Neural progenitor cell (in vitro differentiated cells): ENCODE measurements around the gene CNTNAP2. TPM values are rescaled to one million over a fixed set of nuclear protein-coding genes. Genes with fewer than 3 reads are reported as not detected.
A peak's percentile ranks its signal among the peaks of the same experiment; 100 is the strongest.

Experiments used
- DNase-seq: peaks from one replicate; pipeline ENCODE4 v3.0.0-alpha.2; 2016; ENCODE audit warnings: low spot score
- H2AFZ ChIP-seq: fragments of 200-600 bp; sonication (generic); replicated peaks from 2 replicates; pipeline ENCODE4 v1.6.1; 2016; ENCODE audit warnings: antibody characterized with exemption
- H3F3A ChIP-seq: fragments of 200-600 bp; sonication (generic); 2 replicates; pipeline ENCODE4 v1.6.1; 2016; ENCODE audit warnings: antibody characterized with exemption, low read depth
- H3K27ac ChIP-seq: fragments of 200-600 bp; sonication (generic); 2 replicates; pipeline ENCODE4 v1.5.1; 2016; ENCODE audit warnings: mild to moderate bottlenecking
- H3K27me3 ChIP-seq: fragments of 200-600 bp; sonication (generic); 2 replicates; pipeline ENCODE4 v1.6.1; 2016; ENCODE audit warnings: mild to moderate bottlenecking, moderate library complexity
- H3K36me3 ChIP-seq: fragments of 200-600 bp; sonication (generic); 2 replicates; pipeline ENCODE4 v1.5.1; 2016
- H3K4me1 ChIP-seq: fragments of 200-600 bp; sonication (generic); 2 replicates; pipeline ENCODE4 v1.6.1; 2016; ENCODE audit warnings: mixed run types
- H3K4me2 ChIP-seq: fragments of 200-600 bp; sonication (generic); 2 replicates; pipeline ENCODE4 v1.6.1; 2016
- H3K4me3 ChIP-seq: fragments of 200-600 bp; sonication (generic); 2 replicates; pipeline ENCODE4 v1.5.1; 2016
- H3K79me2 ChIP-seq: fragments of 200-600 bp; sonication (generic); 2 replicates; pipeline ENCODE4 v1.6.1; 2016; ENCODE audit warnings: low read depth
- H3K9ac ChIP-seq: fragments of 200-600 bp; sonication (generic); 2 replicates; pipeline ENCODE4 v1.6.1; 2016
- H3K9me3 ChIP-seq: fragments of 200-600 bp; sonication (generic); 2 replicates; pipeline ENCODE4 v1.5.1; 2016; ENCODE audit warnings: low read depth
- H4K20me1 ChIP-seq: fragments of 200-600 bp; sonication (generic); 2 replicates; pipeline ENCODE4 v1.6.1; 2016; ENCODE audit warnings: low read depth
- H3K27ac Mint-ChIP-seq: 3 replicates; pipeline ENCODE4 v1.8.0; 2021; ENCODE audit warnings: mixed read lengths
- H3K27me3 Mint-ChIP-seq: 2 replicates; pipeline ENCODE4 v1.8.0; 2022; ENCODE audit warnings: low read depth, mild to moderate bottlenecking, inconsistent platforms, moderate library complexity, mixed read lengths; ENCODE audit not compliant: insufficient read depth
- H3K36me3 Mint-ChIP-seq: 3 replicates; pipeline ENCODE4 v1.8.0; 2021; ENCODE audit warnings: mixed read lengths
- H3K4me1 Mint-ChIP-seq: 3 replicates; pipeline ENCODE4 v1.8.0; 2021; ENCODE audit warnings: mixed read lengths
- H3K4me3 Mint-ChIP-seq: 3 replicates; pipeline ENCODE4 v1.8.0; 2021; ENCODE audit warnings: mild to moderate bottlenecking, moderate library complexity, mixed read lengths
- H3K9me3 Mint-ChIP-seq: 3 replicates; pipeline ENCODE4 v1.8.0; 2020; ENCODE audit warnings: mixed read lengths
- EZH2 ChIP-seq: fragments of 200-600 bp; sonication (generic); IDR thresholded peaks from 2 replicates; pipeline ENCODE4 v1.6.1; 2017; ENCODE audit warnings: antibody characterized with exemption, mild to moderate bottlenecking, moderate library complexity
- EZH2phosphoT487 ChIP-seq: fragments of 200-600 bp; sonication (generic); IDR thresholded peaks from 2 replicates; pipeline ENCODE4 v1.6.1; 2017; ENCODE audit warnings: antibody characterized with exemption
- total RNA-seq: library from RNA; depleted of rRNA; stranded (reverse); fragments of >200 nt; gene quantifications from 2 replicates; pipeline ENCODE4 v1.2.3, GENCODE V29; 2015; ENCODE audit warnings: low replicate concordance
- TF ChIP-seq, protein P1 (sequence below): fragments of 200-600 bp; sonication (generic); IDR thresholded peaks from 2 replicates; pipeline ENCODE4 v1.5.1; 2017; ENCODE audit warnings: antibody characterized with exemption, mild to moderate bottlenecking

Gene CNTNAP2
- total RNA-seq, 1 donor from 2014 or later = 126 TPM

- no peak overlapping the region for H3K4me2 ChIP-seq
- H3K4me3 Mint-ChIP-seq = no peak overlapping the region
- no peaks in the 10 kb centered on the region for H4K20me1 ChIP-seq
- no peak for DNase-seq
- H3K27me3 ChIP-seq = no peaks in the 10 kb centered on the region
- H3K79me2 ChIP-seq = no peaks in the 10 kb centered on the region
- H2AFZ ChIP-seq = no peak overlapping the region
- no peaks in the 10 kb centered on the region for H3K27me3 Mint-ChIP-seq
- H3K36me3 Mint-ChIP-seq = no peaks in the 10 kb centered on the region
- H3K4me1 ChIP-seq = no peaks in the 10 kb centered on the region
- H3K9ac ChIP-seq = no peak overlapping the region
- H3K27ac Mint-ChIP-seq = no peak overlapping the region
- H3K4me1 Mint-ChIP-seq = peaks cover 8% of the 10 kb centered on the region
- no peak for TF ChIP-seq EZH2phosphoT487
- TF ChIP-seq, protein P1, sequence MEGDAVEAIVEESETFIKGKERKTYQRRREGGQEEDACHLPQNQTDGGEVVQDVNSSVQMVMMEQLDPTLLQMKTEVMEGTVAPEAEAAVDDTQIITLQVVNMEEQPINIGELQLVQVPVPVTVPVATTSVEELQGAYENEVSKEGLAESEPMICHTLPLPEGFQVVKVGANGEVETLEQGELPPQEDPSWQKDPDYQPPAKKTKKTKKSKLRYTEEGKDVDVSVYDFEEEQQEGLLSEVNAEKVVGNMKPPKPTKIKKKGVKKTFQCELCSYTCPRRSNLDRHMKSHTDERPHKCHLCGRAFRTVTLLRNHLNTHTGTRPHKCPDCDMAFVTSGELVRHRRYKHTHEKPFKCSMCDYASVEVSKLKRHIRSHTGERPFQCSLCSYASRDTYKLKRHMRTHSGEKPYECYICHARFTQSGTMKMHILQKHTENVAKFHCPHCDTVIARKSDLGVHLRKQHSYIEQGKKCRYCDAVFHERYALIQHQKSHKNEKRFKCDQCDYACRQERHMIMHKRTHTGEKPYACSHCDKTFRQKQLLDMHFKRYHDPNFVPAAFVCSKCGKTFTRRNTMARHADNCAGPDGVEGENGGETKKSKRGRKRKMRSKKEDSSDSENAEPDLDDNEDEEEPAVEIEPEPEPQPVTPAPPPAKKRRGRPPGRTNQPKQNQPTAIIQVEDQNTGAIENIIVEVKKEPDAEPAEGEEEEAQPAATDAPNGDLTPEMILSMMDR = no peak
- TF ChIP-seq EZH2 = no peak
- no peaks in the 10 kb centered on the region for H3K9me3 ChIP-seq
- no peaks in the 10 kb centered on the region for H3K9me3 Mint-ChIP-seq
- no peak overlapping the region for H3K4me3 ChIP-seq
- H3K36me3 ChIP-seq = no peaks in the 10 kb centered on the region
- H3K27ac ChIP-seq = no peak overlapping the region
- no peaks in the 10 kb centered on the region for H3F3A ChIP-seq
Measured at GRCh38 chr7:146255609-146256008, 139.0 kb downstream of the CNTNAP2 start.

- Mint-ChIP-seq H3K4me3 (no peak overlapping the region), H3K36me3 (no peaks in the 10 kb centered on the region), H3K9me3 (no peaks in the 10 kb centered on the region), H3K4me1 (no peaks in the 10 kb centered on the region), H3K27me3 (no peaks in the 10 kb centered on the region), H3K27ac (no peak overlapping the region)
- Histone ChIP-seq H3K4me1 (peaks cover 10% of the 10 kb centered on the region), H3F3A (no peaks in the 10 kb centered on the region), H3K79me2 (no peaks in the 10 kb centered on the region), H2AFZ (no peak overlapping the region), H3K4me3 (no peak overlapping the region), H3K27ac (no peak overlapping the region), H3K9ac (no peak overlapping the region), H3K4me2 (no peak overlapping the region), H3K36me3 (no peaks in the 10 kb centered on the region), H4K20me1 (no peaks in the 10 kb centered on the region), H3K27me3 (no peaks in the 10 kb centered on the region), H3K9me3 (no peaks in the 10 kb centered on the region)
- TF ChIP-seq EZH2 = no peak
- TF ChIP-seq, protein P1 = no peak
- TF ChIP-seq EZH2phosphoT487 = no peak
- DNase-seq = no peak
Measured at GRCh38 chr7:146262527-146262926, 145.9 kb downstream of the CNTNAP2 start.

- Mint-ChIP-seq H3K27ac (no peak overlapping the region), H3K4me3 (no peak overlapping the region), H3K4me1 (no peaks in the 10 kb centered on the region), H3K27me3 (no peaks in the 10 kb centered on the region), H3K36me3 (no peaks in the 10 kb centered on the region), H3K9me3 (no peaks in the 10 kb centered on the region)
- TF ChIP-seq, protein P1 = no peak
- TF ChIP-seq EZH2 = no peak
- TF ChIP-seq EZH2phosphoT487 = no peak
- Histone ChIP-seq H4K20me1 (no peaks in the 10 kb centered on the region), H3F3A (no peaks in the 10 kb centered on the region), H3K4me2 (no peak overlapping the region), H3K36me3 (no peaks in the 10 kb centered on the region), H3K27ac (no peak overlapping the region), H3K9ac (no peak overlapping the region), H3K79me2 (no peaks in the 10 kb centered on the region), H3K27me3 (no peaks in the 10 kb centered on the region), H3K4me1 (no peaks in the 10 kb centered on the region), H3K9me3 (no peaks in the 10 kb centered on the region), H3K4me3 (no peak overlapping the region), H2AFZ (peak overlapping the region; percentile 72)
- DNase-seq = no peak
Measured at GRCh38 chr7:146276888-146277287, 160.3 kb downstream of the CNTNAP2 start.
